ENCODE measurements around the gene TRIM67.

DNA sequence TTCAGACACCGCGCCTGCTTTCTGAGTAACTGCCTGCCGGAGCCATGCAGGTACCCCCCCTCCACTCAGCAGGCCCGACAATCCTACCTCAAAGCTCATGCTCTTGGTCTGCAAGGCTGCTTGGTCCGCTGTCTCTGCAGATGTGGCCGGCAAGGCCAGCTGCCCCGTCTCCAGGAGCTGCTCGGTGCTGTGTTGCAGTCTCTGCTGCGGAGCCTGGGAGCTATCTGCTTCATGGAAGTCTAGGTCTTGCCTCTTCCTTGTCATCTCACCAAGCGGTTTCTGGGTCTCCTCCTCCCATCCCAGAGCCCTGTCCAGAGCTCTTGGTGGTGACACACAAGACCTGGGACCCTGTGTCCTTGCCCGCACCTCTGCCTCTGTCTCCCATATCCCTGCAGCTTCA is 55.2 kb downstream of the TRIM67 start:
- TF ChIP-seq, protein P1, sequence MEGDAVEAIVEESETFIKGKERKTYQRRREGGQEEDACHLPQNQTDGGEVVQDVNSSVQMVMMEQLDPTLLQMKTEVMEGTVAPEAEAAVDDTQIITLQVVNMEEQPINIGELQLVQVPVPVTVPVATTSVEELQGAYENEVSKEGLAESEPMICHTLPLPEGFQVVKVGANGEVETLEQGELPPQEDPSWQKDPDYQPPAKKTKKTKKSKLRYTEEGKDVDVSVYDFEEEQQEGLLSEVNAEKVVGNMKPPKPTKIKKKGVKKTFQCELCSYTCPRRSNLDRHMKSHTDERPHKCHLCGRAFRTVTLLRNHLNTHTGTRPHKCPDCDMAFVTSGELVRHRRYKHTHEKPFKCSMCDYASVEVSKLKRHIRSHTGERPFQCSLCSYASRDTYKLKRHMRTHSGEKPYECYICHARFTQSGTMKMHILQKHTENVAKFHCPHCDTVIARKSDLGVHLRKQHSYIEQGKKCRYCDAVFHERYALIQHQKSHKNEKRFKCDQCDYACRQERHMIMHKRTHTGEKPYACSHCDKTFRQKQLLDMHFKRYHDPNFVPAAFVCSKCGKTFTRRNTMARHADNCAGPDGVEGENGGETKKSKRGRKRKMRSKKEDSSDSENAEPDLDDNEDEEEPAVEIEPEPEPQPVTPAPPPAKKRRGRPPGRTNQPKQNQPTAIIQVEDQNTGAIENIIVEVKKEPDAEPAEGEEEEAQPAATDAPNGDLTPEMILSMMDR (IDR thresholded peaks at IDR 0.05) = no peak
- TF ChIP-seq POLR2A (IDR thresholded peaks at IDR 0.05) = no peak

All from uterus (tissue), 2 donors.